Measurements from ENCODE around the gene DIAPH1. TPM values are rescaled to one million over a fixed set of nuclear protein-coding genes. Genes with fewer than 3 reads are reported as not detected.
A peak's percentile ranks its signal among the peaks of the same experiment; 100 is the strongest.

The DIAPH1 gene
- total RNA-seq, 2 donors from 2014 or later = 104 to 106 TPM

DNA sequence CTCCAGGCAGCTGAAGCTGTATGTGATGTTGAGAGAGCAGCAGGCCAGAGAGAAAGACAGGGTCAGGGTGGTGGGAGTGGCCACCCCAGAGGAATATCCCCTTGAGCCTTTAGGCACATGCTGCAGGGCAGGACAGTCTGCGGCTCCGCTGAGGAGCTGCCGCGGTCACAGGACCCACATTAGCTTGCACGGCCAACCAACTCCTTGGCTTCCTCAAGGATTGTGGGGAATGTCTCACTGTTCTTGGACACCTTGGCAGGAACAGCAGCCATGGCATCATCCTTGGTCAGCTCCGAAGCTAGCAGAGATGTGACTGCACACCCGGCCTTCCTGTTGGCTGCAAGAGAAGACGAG, 102.2 kb downstream of the DIAPH1 start:
- peaks cover 54% of the 10 kb centered on the region for H3K36me3 Mint-ChIP-seq (ENCODE audit: low read depth)
- H3K9me3 ChIP-seq (ENCODE audit: control insufficient read depth, low read length) = no peaks in the 10 kb centered on the region
- H3K27ac ChIP-seq (ENCODE audit: low read depth, low read length) = no peak overlapping the region
- no peak overlapping the region for H3K4me3 Mint-ChIP-seq
- peaks cover 69% of the 10 kb centered on the region for H3K36me3 ChIP-seq (ENCODE audit: control insufficient read depth, insufficient read depth, low read length)
- no peak overlapping the region for H3K4me3 ChIP-seq (ENCODE audit: low read length)
- H3K27me3 Mint-ChIP-seq (ENCODE audit: insufficient read depth) = peaks cover 6% of the 10 kb centered on the region
- 94 to 97% methylated on average over 6 to 8 of the region's 8 CpGs for WGBS, 2 experiments (ENCODE audit: insufficient coverage in 1 of 2, insufficient read length in 1 of 2)
- no peak overlapping the region for H3K27ac Mint-ChIP-seq
- no peaks in the 10 kb centered on the region for H3K9me3 Mint-ChIP-seq
- TF ChIP-seq CTCF (conservative IDR thresholded peaks at IDR 0.05) = no peak
- no peak for DNase-seq
- peaks cover 36% of the 10 kb centered on the region for H3K4me1 Mint-ChIP-seq
- no peaks in the 10 kb centered on the region for H3K27me3 ChIP-seq (ENCODE audit: control insufficient read depth, insufficient read depth, low read length, poor library complexity, severe bottlenecking)
- peaks cover 15% of the 10 kb centered on the region for H3K4me1 ChIP-seq (ENCODE audit: control insufficient read depth, insufficient read depth, low read length)
- H3K9ac ChIP-seq (ENCODE audit: extremely low read depth, low read length, poor library complexity, severe bottlenecking) = no peak overlapping the region

GRCh38 chr5:141515946-141516671, 102.7 kb downstream of the DIAPH1 start:
- peaks cover 30% of the 10 kb centered on the region for H3K4me1 Mint-ChIP-seq
- no peaks in the 10 kb centered on the region for H3K9me3 Mint-ChIP-seq
- 95% methylated on average over 4 of the region's 4 CpGs; no CpG with 5 or more reads in 1 of the 2 experiments for WGBS, 2 experiments (ENCODE audit: insufficient coverage in 1 of 2, insufficient read length in 1 of 2)
- Histone ChIP-seq H3K4me3 (ENCODE audit: low read length) (no peak overlapping the region), H3K27me3 (ENCODE audit: control insufficient read depth, insufficient read depth, low read length, poor library complexity, severe bottlenecking) (no peaks in the 10 kb centered on the region), H3K36me3 (ENCODE audit: control insufficient read depth, insufficient read depth, low read length) (peaks cover 73% of the 10 kb centered on the region), H3K9me3 (ENCODE audit: control insufficient read depth, low read length) (no peaks in the 10 kb centered on the region), H3K27ac (ENCODE audit: low read depth, low read length) (no peak overlapping the region), H3K9ac (ENCODE audit: extremely low read depth, low read length, poor library complexity, severe bottlenecking) (no peak overlapping the region), H3K4me1 (ENCODE audit: control insufficient read depth, insufficient read depth, low read length) (peaks cover 15% of the 10 kb centered on the region)
- no peak for TF ChIP-seq CTCF (conservative IDR thresholded peaks at IDR 0.05)
- H3K4me3 Mint-ChIP-seq = no peak overlapping the region
- no peak for DNase-seq
- peaks cover 53% of the 10 kb centered on the region for H3K36me3 Mint-ChIP-seq (ENCODE audit: low read depth)
- H3K27ac Mint-ChIP-seq = peak overlapping the region; percentile 69
- H3K27me3 Mint-ChIP-seq (ENCODE audit: insufficient read depth) = peaks cover 6% of the 10 kb centered on the region

GRCh38 chr5:141515141-141515540, 103.7 kb downstream of the DIAPH1 start:
- Mint-ChIP-seq H3K27ac (peak overlapping the region; percentile 92), H3K36me3 (ENCODE audit: low read depth) (peaks cover 44% of the 10 kb centered on the region), H3K9me3 (no peaks in the 10 kb centered on the region), H3K4me1 (peaks cover 30% of the 10 kb centered on the region), H3K27me3 (ENCODE audit: insufficient read depth) (peaks cover 6% of the 10 kb centered on the region), H3K4me3 (no peak overlapping the region)
- no peak for TF ChIP-seq CTCF (conservative IDR thresholded peaks at IDR 0.05)
- 93% methylated on average over 3 of the region's 3 CpGs; no CpG with 5 or more reads in 1 of the 2 experiments for WGBS, 2 experiments (ENCODE audit: insufficient coverage in 1 of 2, insufficient read length in 1 of 2)
- H3K4me3 ChIP-seq (ENCODE audit: low read length) = no peak overlapping the region
- no peak overlapping the region for H3K9ac ChIP-seq (ENCODE audit: extremely low read depth, low read length, poor library complexity, severe bottlenecking)
- H3K27me3 ChIP-seq (ENCODE audit: control insufficient read depth, insufficient read depth, low read length, poor library complexity, severe bottlenecking) = no peaks in the 10 kb centered on the region
- peaks cover 15% of the 10 kb centered on the region for H3K4me1 ChIP-seq (ENCODE audit: control insufficient read depth, insufficient read depth, low read length)
- H3K27ac ChIP-seq (ENCODE audit: low read depth, low read length) = peak overlapping the region; percentile 99
- H3K9me3 ChIP-seq (ENCODE audit: control insufficient read depth, low read length) = no peaks in the 10 kb centered on the region
- H3K36me3 ChIP-seq (ENCODE audit: control insufficient read depth, insufficient read depth, low read length) = peaks cover 66% of the 10 kb centered on the region
- no peak for DNase-seq
